NCI-H1694 (cell line): ENCODE results near the gene NGEF.
"Not testable (repeated sequence)": the region's sequence is repeated elsewhere in the genome, so short reads cannot be mapped to it uniquely, and the experiment has no call there.

Experiments used
- DNase-seq: peaks from one replicate; lab custom pipeline; 2025; lab: John Stamatoyannopoulos, UW

NGEF gene

DNA sequence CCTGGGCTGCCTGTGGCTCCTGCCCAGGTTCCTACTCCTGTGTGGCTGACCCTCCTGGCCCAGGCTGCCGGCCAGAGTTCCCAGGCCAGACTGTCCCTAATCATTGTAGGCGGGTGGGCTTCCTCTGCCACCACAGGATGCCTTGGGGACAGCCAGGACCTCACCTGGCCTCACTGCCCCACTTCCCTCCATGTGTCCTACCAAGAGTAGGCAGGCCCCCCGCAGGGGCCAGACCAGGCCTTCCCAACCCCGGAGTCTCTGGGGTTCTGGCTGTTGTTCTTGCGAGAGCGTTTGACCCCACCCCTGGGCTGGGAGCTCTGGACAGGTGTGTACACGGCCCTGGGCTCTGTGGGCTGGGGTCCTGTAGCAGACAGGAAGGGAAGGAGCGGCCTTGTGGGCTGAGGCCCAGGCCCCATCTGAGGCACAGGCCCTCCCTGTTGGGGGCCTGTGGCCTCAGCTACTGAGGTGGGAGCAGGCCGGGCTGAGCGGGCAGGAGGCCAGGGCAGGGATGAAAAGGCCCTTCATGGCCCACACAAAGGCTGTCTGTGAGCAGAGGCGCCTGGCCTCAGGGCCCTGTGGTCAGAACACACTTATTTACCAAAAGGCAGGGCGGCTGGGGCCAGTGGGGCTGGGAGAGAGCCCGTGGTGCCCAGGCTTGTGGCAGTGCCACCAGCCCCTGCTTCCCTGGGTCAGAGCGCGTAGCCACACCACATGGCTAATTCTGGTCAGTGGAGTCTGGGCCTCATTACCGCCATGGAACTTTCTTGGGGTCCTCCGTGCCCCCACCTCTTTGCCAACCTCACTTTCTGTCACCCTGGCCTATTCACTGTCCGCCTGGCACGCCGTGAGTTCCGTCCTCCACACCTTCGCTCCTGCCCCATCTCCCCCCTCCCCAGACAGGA, 141.0 kb downstream of the NGEF start:
- no peak for DNase-seq

DNA sequence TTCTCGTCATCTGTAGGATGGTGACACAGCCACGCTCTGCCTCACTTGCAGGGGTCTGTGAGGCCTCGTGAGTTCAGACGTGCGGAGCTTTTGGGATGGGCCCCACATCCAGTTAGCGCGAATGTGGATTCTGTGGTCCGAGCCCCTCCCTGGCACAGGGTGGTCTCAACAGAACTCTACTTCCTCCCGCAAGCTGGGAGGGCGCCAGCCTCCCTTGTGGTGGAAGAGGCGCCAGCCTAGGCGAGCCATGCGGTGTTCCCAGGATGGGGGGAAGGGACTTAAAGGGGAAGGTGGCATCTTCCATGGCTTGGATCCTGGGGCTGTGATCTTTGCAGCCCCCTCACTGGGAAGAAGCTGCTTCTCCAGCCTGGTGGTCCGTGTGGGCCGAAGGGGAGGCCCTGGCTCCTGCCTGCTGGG, 141.6 kb downstream of the NGEF start:
- DNase-seq: no peak

DNA sequence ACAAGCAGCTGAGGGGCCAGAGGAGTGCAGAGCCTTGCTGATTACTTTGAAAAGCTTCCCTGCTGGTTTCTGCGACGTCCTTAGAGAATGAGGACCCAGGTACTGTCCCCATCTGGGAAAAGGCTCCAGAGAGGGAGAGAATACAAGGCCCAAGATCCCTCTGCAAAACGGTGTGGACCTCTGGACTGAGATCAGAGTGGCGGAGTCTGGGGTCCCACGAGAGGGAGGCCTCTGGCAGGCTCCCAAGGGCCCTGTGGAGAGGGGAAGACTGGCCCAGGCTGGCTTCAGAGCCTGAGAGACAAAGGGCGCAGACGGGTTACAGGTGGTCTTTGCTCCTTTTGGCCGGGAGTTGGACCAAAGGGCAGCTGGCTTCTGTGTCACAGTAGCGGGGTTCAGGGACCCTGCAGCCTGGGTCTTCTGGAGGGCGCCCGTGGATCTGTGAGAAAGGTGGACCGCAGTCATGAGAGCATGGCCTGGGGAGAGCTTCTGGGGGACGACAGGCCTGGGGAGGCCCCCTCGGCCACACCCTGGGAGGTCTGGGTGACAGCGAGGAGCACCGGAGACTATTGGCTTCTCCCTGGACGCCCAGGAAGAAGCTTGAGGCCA, 142.2 kb downstream of the NGEF start:
- DNase-seq: no peak

DNA sequence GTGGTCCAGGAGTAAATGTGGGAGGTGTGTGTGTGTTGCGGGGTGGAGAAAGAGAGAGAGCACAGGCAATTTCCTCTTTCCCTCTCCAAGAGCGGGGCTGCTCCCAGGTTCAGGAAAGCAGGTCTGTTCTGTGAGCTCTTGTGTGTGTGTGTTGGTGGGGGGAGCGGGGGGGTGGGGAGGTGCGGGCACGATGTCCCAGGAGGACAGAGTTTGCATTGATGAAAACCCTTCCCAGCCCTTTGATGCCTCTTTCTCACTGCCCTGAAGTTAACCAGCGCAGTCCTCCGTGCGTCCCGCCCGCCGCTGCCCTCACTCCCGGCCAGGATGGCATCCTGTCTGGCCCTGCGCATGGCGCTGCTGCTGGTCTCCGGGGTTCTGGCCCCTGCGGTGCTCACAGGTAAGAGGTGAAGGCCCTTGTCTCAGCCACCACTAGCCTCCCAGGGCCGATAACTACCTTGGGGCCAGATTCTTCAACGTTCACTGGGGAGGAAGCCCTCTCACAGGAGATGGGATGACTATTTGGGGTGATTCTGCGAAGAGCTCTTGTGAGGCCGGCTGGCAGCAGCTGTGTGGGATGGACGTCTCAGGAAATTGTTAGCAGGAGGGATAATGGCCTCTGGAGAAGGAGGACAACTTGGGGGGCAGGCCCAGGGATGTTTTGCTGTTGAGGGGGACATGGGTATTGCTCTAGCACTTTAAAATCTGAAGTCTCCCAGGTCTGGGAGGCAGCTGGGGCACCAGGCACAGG, 142.9 kb downstream of the NGEF start, which contains the start of gene SNORC:
SNORC (plus strand) TSS at position 247 of the 748 bp plus-strand sequence; CDS start at position 325, 78 bp downstream.
- DNase-seq: no peak

DNA sequence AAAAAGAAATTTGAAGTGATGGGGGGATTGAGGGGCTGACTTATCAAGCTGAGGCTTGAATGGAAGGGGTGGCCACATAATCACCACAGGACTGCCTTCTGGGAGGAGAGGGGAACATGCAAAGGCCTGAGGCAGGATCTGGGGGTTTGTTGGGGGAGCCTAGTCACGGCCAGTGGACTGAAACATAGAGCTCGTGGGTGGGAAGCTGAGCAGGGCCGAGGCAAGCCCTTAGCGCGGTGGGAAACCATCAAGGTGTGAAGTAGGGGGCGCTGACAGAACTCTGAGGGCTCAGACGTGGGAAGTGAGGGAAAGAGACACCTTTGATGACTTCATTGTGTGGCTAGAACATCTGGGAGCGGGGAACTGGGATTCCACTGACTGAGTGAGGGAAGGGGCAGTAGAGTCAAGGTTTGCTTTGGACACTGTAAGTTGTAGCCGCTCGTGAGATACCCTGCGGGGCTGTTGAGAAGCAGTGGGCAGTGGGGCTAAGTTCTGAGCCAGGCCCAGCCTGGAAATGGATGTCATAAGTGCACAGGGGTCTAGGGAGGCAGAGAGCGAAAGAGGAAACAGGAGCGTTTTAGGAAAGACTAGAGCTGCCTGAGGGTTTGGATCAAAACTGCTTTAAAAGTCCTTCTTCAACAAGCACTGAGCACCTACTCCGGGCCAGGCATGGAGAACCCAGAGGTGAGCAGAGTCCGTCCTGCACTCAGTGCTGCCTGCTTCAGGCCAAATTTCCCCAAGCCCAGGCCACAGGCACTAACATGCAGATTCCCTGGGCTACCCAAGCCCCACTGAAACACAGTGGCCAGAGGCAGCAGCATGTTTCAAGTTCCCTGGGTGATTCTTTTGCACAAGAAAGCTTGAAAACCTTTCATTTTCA, 143.7 kb downstream of the NGEF start:
- DNase-seq: no peak

DNA sequence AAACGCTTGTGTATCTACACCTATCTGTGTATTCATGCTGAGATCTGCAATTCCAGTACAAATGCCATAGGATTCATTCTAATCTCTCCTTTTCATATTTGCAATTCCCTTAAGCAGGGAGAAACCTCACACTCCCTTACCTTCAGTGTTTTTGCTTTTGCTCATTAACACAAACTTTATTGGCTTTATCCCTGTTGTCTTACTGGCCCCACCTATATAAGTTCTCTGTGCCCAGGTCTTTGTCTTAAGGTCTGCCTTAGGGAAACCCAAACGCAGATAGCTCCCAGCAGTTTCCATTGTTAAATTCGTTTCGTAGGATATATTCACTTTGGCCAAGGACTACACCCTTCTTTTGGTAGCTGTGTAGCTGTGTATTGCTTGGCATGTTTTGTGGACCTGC, 147.0 kb downstream of the NGEF start:
- no peak for DNase-seq

DNA sequence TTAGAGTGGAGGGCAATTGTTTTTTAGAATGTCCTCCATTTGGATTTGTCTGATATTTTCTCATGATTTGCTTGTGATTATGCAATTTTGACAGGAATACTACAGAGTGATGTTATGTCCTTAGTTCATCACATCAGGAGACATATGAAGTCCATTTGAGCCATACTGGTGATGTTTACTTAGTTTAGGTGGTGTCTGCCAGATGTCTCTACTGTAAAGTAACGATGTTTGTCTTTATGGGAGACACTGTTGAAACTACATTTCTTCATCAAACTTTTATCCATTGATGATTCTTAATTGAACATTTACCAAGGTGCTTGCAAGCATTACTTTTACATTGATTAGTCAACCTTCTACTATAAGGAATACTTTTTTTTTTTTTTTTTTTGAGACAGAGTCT, 147.9 kb downstream of the NGEF start:
- DNase-seq: no peak

DNA sequence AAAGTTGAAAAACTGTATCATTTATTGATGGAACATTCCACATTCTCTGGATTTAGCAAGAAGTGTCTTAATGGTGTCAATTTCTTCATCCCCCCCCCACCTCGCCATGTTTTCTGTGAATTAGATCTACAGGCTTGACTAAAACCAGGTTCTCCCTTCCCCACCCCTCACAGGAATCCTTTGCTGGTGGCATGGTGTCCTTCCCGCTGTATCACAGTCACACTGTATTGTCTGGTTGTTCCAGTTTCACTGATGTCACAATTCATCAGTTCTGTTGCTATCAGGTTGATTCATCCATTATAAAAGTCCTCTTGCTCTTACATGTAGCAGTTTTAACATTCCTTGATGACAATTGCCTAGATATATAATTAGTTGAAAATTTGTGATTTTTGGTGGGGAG, 149.1 kb downstream of the NGEF start:
- DNase-seq: no peak

DNA sequence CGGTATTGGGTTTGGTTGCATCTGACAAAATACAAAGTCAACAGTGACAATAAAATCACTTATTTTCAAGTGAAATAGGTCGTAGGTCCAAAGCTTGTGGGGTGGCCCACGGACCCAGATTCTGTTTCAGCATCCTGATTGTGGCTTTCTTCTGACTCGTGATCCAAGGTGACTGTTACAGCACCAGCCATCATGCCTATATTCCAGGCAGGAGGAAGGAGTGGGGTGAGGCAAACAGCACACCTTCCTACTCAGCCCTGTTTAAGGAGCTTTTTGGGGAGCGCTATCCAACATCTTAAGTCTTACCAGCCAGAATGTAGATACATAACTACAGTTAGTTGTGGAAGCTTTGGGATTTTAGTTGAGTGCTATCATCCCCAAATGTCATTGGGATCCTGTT, 151.7 kb downstream of the NGEF start:
- no peak for DNase-seq

DNA sequence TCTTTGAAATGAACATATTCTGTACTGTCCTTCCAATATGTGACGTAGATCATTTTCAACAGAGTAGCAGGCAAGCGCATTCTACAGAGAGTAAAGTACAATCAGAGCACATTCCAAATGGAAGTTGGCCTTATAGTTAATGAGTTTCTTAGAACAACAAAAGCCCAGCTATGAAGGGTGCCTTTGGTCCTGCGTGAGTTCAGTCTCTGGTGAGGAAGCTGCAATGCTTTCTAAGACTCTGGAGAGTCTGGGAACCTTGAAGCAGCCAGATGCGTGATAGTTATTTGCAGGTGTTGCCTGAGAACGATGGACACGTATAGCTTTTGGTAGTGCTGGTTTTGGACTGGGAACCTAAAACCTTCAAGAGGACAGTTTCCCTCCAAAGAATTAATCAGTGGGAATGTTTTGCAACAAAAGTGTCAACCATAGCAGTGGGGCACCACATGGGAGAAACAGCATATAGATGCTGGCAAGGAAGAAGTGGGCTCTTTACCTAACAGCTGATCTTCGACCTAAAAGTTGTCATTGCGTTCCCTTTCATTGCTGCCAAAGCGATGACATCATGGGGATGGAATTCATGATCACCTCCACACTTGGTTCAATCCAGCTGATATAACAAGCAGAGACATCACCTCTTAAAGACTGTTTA, 152.3 kb downstream of the NGEF start:
- DNase-seq: no peak

DNA sequence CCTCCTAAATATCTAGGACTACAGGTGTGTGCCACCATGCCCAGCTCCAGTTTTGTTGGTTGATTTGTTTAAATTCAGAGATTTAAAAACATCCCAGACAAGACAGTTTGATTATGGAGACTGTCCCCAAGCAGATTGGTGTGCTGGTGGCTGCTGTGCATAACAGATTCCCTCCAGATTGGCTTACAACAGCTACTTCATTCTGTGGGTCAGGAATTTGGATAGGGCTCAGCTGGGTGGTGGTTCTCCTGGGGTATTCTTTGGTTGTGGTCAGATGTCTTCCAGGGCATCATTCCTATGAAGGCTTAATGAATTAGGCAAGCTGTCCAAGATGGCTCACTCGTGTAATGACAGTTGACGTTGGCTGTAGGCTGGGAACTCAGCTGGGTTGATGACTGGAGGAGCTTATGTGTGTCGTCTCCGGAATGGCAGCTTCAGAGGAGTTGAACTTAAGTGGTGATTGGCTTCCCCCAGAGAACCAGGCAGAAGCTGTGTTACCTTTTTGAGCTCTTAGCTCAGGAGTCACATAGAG, 153.6 kb downstream of the NGEF start:
- no peak for DNase-seq

DNA sequence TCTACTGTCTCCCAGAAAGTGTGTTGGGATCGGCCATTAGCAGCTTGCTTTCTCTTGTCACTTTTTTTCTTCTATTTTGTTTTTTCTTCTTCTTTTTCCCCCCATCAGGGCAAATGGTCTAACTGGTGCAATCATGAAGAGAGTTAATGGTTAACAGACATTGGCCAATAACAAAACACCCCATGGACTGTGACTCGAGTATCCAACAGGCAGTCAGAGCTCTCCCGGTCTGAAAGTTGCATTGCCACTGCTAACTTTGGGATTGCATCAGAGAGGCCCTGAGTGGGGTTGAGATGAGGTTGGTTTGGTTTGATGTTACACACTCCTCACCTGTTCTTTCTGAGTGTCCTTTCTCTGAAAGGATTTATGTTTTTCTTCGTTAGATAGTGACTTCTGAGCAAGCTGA, 155.9 kb downstream of the NGEF start:
- DNase-seq: no peak

DNA sequence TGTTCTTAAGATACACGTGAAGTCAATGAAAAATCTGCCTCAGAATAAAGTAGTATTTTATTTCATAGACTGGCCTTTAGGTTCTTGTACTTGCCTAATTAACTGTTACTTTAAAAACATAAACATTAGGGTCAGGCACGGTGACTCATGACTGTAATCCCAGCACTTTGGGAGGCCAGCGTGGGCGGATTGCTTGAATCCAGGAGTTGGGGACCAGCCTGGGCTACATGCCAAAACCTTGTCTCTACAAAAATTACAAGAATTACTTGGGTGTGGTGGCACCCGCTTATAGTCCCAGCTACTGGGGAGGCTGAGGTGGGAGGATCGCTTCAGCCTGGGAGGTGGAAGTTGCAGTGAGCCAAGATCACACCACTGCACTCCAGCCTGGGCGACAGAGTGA, 159.0 kb downstream of the NGEF start:
- DNase-seq: no peak

DNA sequence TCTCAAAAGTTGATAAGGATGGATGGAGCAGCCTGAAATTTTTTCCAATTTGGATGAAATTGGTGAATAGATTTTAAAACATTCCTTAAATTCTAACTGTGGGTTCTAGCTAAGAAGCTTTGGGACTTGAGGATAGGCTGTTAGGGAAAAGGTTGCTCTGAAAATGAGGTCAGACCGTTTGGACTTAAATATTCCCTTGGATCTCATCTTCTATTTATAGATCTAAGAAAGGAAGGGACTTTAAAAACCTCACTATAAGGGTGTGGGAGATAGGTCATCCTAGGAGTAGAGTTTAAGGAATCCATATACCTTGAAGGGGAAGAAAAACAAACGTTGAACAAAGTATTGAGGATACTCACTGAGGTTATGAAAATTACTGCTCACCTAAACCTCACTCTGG, 160.4 kb downstream of the NGEF start:
- DNase-seq: no peak

DNA sequence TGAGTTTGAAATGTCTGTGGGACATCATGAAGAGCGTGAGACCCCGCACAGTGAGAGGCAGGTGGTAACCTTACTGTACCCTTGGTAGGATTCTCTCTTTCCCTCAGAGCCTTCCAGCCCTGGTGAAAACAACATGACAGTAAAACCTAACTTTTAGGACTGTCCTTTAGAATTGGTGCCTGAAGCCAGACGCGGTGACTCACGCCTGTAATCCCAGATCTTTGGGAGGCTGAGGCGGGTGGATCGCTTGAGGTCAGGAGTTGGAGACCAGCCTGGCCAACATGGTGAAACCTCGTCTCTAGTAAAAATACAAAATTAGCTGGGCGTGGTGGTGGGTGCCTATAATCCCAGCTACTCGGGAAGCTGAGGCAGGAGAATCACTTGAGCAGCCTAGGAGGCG, 161.0 kb downstream of the NGEF start:
- not testable (repeated sequence) for DNase-seq

DNA sequence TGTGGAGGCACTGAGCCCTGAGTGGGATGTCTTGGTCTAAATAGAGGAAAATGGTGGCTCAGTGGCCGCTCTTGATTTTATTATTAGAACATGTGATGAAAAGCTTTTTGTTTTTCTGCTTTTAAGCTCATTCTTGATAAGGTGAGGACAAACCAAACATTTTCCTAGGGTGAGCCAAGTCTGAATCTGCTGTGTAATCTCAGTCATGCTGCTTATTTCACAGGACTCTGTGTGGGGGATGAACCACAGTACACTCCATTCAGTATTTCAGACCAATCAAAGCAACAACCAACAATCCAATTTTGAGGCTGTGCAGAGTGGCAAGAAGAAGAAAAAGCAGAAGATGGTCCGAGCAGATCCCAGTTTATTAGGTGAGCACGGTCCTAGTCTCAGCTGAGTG, 163.0 kb downstream of the NGEF start:
- DNase-seq: no peak

DNA sequence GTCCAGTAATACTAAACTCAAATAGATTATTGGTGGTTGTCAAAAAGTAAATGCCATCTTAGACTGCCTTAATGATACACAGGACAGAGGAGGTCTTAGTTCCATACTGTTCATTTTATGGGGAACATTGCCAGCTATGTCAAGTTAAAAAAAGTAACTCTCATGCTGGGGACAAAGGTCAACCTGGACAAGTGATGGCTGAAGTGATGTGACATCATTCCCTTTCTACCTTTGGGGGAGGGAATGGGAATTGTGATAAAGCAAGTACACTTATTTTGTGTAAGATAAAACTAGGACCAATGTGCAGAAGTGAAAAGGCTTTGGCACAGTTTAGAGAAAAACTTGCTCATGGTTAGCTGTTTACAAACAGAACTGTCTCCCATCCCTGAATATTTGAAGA, 167.0 kb downstream of the NGEF start:
- no peak for DNase-seq

DNA sequence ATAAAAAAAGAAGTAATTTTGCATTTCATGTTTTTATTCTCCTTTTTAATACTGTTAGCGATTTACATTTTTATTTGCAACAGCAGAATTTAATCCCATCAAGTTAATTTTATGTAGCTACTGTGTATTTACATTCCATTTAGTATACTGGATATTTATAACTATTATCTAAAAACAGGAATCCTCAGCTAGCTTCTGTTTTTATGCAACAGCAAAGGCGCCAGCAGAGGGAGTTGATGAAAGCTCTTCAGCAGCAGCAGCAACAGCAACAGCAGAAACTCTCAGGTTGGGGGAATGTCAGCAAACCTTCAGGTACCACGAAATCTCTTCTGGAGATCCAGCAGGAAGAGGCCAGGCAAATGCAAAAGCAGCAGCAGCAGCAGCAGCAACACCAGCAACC, 169.2 kb downstream of the NGEF start:
- DNase-seq: no peak

DNA sequence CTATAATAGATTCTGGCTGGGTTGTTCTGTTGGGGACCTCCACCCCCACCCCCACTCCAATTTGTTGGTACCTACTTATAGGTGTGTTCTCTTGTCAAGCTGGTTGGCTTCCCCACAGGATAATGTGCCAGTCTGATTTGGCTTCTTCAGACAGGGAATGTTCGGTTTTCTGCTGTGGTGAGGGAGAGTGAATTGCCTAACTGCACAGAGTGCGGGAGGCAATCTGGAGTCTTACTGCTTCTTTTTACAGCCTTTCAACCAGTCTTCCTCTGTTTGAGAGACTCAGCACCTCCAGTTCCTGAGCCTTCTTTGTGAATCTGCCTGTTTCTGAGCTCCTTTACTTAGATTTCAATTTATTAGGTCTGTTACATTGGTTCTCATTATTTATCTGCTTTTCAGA, 170.4 kb downstream of the NGEF start:
- no peak for DNase-seq

DNA sequence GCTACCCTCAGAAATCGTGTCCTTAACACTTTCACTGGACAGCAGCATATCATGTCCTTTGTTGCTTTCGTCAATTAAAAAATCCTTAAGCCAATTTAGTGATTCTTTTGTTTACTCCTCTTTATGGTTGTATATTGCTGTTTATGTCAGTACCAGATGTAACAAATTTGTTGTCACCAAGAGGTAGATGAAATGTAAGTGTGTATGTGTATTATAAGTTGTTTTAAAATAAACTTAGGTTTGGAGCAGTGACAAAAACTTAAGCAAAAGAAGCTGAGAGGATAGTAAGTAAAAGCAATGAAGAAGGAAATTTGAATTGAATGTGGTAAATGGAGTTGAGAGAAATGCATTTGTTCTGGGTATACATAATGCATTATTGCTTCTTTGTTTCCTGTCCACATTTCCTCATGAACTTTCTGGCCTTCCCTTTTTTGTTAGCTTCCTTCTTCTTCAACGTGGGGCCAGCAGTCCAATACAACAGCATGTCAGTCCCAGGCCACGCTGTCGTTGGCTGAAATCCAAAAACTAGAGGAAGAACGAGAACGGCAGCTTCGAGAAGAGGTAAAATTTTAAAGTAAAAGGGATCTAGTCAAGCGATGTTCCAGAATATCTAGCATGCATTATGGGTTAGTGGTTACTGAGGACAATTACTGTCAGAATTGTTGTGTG, 173.5 kb downstream of the NGEF start:
- DNase-seq: no peak
